ENCODE results near the gene MPND.
"Not testable (repeated sequence)": the region's sequence is repeated elsewhere in the genome, so short reads cannot be mapped to it uniquely, and the experiment has no call there.

The MPND gene

DNA sequence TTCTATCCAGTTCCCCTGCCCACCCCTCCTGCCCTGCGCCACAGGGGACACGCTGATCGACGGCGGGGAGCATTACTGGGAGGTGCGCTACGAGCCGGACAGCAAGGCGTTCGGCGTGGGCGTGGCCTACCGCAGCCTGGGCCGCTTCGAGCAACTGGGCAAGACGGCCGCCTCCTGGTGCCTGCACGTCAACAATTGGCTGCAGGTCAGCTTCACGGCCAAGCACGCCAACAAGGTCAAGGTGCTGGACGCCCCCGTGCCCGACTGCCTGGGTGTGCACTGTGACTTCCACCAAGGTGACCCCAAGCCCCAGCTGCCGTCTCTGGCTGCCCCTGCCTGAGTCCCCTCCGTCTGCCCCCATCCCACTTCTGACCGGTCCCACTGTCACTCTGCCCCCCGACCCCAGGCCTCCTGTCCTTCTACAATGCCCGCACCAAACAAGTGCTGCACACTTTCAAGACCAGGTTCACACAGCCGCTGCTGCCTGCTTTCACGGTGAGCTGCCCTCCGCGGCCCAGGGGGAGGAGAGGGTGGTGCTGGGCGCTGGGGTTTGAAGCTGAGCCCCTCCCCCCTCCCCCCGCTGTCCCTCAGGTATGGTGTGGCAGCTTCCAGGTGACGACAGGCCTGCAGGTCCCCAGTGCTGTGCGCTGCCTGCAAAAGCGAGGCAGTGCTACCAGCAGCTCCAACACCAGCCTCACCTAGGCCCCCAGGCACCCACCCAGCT is 20.3 kb upstream of the MPND start:
- DNase-seq = no peak

- no peak for DNase-seq
Measured at GRCh38 chr19:4323692-4324091, 19.7 kb upstream of the MPND start.

DNA sequence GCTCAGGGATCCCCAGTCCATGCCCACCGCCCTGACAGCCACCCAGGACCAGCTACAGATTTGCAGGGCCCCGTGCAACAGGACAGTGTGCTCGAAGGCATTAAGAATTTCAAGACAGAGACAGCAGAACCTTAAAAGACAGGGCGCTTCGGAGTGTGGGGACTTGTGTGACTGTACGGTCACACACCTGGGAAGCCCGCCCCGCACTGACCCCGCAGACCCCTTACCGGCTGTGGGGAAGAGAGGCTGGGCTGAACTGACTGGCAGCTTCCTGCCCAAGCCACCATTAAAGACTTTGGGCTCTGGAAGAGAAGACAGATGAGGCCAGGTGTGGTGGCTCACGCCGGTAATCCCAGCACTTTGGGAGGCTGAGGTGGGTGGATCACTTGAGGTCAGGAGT is 19.1 kb upstream of the MPND start:
- DNase-seq = no peak

GRCh38 chr19:4326215-4326836 is 17.0 kb upstream of the MPND start:
- no peak for DNase-seq

- DNase-seq = peak; percentile 16 to 31
Measured at GRCh38 chr19:4326837-4327251, 16.5 kb upstream of the MPND start.

DNA sequence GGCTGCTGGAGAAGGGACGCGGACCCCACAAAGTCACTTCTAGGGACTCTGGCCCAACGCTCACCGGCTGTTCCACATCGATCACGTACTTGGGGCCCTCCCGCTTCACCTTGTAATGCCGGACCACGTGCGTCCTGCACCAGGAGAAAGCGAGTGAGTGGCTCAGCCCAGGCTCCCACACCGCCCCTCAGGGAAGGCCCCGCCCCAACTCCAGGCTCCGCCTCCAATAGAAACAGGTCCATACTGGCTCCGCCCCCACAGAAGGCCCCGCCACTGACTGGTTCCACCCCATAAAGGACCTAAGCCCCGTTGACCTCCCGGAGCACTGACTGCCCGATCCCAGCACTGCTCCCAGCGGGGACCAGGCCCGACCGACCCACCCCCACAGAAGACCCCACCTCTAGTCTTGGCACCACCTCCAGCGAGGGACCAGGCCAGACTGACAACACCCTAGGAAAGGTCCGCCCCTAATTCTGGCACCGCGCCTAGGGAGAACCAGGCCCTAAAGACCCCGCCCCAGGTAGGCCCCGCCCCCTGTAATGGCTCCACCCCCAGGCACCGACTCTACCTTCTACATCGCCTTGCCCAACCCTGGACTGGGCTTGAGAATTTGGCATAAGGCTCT is 16.0 kb upstream of the MPND start:
- peak; percentile 77 to 79 for DNase-seq

GRCh38 chr19:4327877-4328242 is 15.5 kb upstream of the MPND start:
- no peak for DNase-seq

- peak; percentile 95 to 96 for DNase-seq
Measured at GRCh38 chr19:4328243-4328990, 14.9 kb upstream of the MPND start.

DNA sequence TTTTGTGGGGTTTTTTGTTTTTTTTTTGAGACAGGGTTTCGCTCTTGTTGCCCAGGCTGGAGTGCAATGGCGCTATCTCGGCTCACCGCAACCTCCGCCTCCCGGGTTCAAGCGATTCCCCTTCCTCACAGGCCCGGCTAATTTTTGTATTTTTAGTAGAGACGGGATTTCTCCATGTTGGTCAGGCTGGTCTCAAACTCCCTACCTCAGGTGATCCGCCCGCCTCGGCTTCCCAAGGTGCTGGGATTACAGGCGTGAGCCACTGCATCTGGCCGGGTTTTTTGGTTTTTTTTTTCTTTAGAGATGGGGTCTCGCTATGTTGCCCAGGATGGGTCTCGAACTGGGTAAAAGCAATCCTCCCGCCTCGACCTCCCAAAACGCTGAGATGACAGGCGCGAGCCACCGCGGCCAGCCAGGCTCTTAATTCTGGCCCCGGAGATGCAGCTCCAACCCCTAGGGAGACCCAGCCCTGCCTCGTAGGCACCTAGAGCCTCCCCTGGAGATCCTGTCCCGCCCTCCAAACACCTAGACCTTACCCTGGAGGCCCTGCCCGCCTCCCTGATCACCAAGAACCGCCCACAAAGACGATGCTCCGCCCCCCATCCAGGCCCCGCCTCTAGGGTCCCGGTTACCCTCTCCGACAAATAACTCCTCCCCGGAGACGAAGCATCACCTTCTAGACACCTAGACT is 14.2 kb upstream of the MPND start:
- DNase-seq = peak; percentile 27 to 36

GRCh38 chr19:4329858-4330257 is 13.5 kb upstream of the MPND start:
- DNase-seq = no peak

- DNase-seq = no peak
Measured at GRCh38 chr19:4334929-4335570, 8.3 kb upstream of the MPND start.

DNA sequence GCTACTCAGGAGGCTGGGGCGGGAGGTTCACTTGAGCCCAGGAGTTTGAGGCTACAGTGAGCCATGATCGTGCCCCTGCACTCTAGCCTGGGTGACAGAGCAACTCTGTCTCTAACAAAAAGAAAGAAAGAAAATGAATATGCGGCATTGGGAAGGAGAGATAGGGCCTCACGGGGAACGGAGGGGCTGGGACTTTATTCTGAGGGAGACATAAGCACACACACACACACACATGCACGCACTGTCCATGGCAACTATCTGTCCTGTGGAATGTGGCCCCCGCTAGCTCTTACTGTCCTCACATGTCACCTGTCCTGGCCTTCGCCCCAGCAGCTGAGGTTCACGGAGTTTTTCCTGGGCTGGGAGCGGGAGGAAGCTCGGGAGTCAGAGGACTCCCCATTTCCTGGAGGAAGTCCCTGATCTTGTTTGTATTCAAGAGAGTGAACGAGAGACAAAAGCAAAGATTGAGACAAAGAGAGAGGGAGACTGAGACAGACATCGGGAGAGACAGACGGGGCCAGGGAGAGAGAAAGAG is 5.4 kb upstream of the MPND start:
- DNase-seq = no peak

GRCh38 chr19:4338441-4339355 is 4.7 kb upstream of the MPND start, which contains the start of gene STAP2:
Gene STAP2 (minus strand): TSS chr19:4338827. CDS start chr19:4338753, 74 bp downstream.
- peak; percentile 25 to 29 for DNase-seq

DNA sequence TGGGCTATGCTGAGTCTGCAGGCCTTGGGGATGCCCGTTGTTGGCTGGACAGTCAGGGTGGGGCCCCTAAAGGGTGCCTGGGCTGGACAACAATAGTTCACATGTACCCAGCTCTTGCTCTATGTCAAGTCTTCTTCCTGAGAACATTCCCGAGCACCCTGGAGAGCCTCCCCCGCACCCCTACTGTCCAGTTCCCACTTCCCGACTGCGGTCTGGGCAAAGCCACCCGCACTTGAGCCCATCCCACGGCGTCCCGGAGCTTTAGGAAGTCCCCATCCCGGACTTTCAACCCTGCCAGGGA is 1.1 kb upstream of the MPND start:
- no peak for DNase-seq

- DNase-seq = peak; percentile 97 to 98
Measured at GRCh38 chr19:4342615-4343369, 570 bp upstream of the MPND start.

DNA sequence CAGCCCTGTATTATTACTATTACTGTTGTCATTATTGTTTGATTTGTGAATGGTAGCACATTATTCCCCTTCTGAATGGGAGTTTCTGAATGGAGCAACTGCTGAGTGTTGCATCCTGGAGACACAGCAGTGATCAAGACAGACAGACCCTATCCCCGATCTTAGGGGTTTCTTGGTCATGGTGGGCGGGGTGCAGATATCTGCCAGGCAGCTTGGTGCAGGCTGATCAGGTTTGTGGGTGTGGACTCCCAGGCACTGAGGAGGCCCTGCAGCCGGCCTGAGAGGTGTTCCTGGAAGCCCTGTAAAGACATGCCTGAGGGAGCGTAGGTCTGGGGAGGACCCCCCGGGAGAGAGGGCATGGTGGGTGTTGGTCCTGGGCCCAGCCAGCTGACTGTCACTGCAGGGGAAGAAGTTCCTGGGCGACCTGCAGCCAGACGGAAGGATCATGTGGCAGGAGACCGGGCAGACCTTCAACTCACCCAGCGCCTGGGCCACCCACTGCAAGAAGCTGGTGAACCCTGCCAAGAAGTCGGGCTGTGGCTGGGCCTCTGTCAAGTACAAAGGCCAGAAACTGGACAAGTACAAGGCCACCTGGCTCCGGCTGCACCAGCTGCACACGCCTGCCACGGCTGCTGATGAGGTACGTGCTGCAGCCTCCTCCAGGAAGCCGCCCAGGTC is 2.1 kb downstream of the MPND start:
- no peak for DNase-seq

- DNase-seq = no peak
Measured at GRCh38 chr19:4346020-4346383, 2.6 kb downstream of the MPND start.

GRCh38 chr19:4347521-4347920 is 4.2 kb downstream of the MPND start:
- no peak for DNase-seq

GRCh38 chr19:4349225-4349624 is 5.9 kb downstream of the MPND start:
- DNase-seq = not testable (repeated sequence)

DNA sequence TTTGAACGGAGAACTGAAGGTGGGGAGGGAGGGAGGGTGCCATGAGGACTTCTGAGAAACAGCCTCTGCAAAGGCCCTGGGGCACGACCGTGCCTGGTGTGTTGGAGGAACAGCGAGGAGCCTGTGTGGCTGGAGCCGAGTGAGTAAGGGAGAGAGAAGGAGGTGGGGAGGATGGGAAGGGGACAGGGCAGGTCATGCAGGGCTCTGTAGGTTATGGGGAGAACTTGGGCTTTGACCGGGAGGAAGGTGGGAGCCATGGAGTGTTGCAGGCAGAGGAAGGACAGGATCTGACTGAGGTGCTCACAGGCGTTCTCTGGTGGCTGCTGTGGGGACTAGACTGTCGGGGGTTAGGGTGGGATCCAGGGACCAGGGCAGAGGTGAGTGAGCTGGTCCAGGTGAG is 6.7 kb downstream of the MPND start:
- no peak for DNase-seq

All from CD4-positive, alpha-beta T cell treated with Interleukin-1 beta for 1 hour (primary cell).